ENCODE results near the gene BIVM. TPM values are rescaled to one million over a fixed set of nuclear protein-coding genes. Genes with fewer than 3 reads are reported as not detected.

BIVM gene
- total RNA-seq, 2 experiments from 2014 or later: 9.7 to 11.6 TPM

GRCh38 chr13:102881819-102882686 lies 83.1 kb downstream of the BIVM start:
- intact Hi-C loops (cut with DNase I, micrococcal nuclease): no loop called here
- no peak overlapping the region for H3K4me3 Mint-ChIP-seq
- H3K36me3 Mint-ChIP-seq (ENCODE audit: low read depth): peaks cover 2% of the 10 kb centered on the region
- no peak for ATAC-seq
- ChIA-PET POLR2A (no interaction called here), CTCF (interaction anchor here (2.1 kb wide), 1 partner anchor 12 kb away, joined by 12 read pairs; no protein-coding TSS in a partner anchor)
- no peaks in the 10 kb centered on the region for H3K27me3 Mint-ChIP-seq
- H3K27ac Mint-ChIP-seq: no peak overlapping the region
- no peak for DNase-seq
- H3K9me3 Mint-ChIP-seq (ENCODE audit: low read depth): no peaks in the 10 kb centered on the region
- no peaks in the 10 kb centered on the region for H3K4me1 Mint-ChIP-seq

Other genes with a start within 250 kb of the BIVM start
- 10 to 100 TPM; 75.2 to 77.0 TPM for gene TPP2, start 202.1 kb upstream of the BIVM start, total RNA-seq
- not detected for gene METTL21C, start 104.1 kb upstream of the BIVM start, total RNA-seq
- gene TEX30, start 25.3 kb upstream of the BIVM start, total RNA-seq: 10 to 100 TPM; 21.5 to 25.8 TPM
- gene POGLUT2, start 143 bp upstream of the BIVM start, total RNA-seq: 1 to 10 TPM; 3.3 to 3.7 TPM
- 10 to 100 TPM; 74.8 to 79.1 TPM for gene ERCC5, start 46.9 kb downstream of the BIVM start, total RNA-seq